GM06990 (cell line): Measurements from ENCODE around the gene RNF141.

Experiments used
- DNase-seq: peaks from one replicate; pipeline ENCODE4 v3.0.0-alpha.2; 2011; ENCODE audit not compliant: insufficient read length; ENCODE audit errors: extremely low read depth
- H3K27me3 ChIP-seq: replicated peaks from 2 replicates; pipeline ENCODE4 v1.6.0; 2011; ENCODE audit warnings: low read length; ENCODE audit not compliant: control insufficient read depth, insufficient read depth
- H3K36me3 ChIP-seq: 2 replicates; pipeline ENCODE4 v1.5.1; 2011; ENCODE audit warnings: low read length; ENCODE audit not compliant: control insufficient read depth, insufficient read depth
- H3K4me3 ChIP-seq: replicated peaks from 2 replicates; pipeline ENCODE4 v1.5.1; 2011; ENCODE audit warnings: low read depth, mild to moderate bottlenecking, control low read depth, low read length
- CTCF ChIP-seq: IDR thresholded peaks from 2 replicates; pipeline ENCODE4 v1.5.1; 2011; ENCODE audit warnings: low read length, control low read depth, mild to moderate bottlenecking, inconsistent platforms; ENCODE audit not compliant: insufficient read depth, poor library complexity, severe bottlenecking

Gene RNF141

DNA sequence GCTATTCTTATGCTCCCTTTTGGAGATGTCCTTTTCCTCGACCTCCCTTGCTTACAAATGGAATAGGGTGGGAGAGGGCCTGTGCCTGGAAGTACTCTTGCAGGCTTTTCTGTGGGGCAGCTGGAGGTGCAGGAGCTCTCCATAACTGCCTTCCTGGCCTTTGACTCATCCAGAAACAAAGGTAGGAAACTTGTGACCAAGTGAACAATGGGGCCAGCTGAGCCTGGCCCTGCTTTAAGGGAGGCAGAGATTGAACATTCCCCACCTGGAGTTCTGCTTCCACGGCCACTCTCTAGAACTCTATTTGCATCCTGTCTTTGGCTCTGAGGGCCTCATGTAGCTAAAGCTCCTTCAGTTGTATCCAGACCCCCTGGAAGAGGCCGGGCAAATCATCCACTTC, 32.6 kb upstream of the RNF141 start:
- Histone ChIP-seq H3K27me3 (no peaks in the 10 kb centered on the region), H3K4me3 (no peak overlapping the region), H3K36me3 (no peaks in the 10 kb centered on the region)
- no peak for TF ChIP-seq CTCF
- no peak for DNase-seq

DNA sequence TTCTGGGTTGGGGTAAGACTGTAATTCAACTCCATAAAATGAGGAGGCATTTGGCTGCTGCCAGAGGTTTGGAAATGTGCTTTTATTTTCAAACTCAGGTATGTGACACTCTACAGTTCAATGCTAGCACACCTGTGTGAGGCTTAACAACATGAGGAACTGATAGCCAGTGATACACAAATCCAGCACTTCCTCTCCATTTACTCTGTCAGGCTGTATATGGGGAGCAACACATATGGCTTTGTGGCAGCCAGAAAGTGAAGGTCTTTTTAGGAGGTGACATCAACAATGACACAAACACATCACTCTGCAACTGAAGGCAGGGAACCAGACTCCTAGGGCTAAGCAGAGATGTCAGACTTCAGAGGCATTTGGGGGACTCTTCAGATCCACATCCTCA, 32.0 kb upstream of the RNF141 start:
- Histone ChIP-seq H3K4me3 (no peak overlapping the region), H3K36me3 (no peaks in the 10 kb centered on the region), H3K27me3 (no peaks in the 10 kb centered on the region)
- TF ChIP-seq CTCF: no peak
- no peak for DNase-seq

GRCh38 chr11:10572533-10572932, 31.5 kb upstream of the RNF141 start:
- Histone ChIP-seq H3K27me3 (no peaks in the 10 kb centered on the region), H3K4me3 (no peak overlapping the region), H3K36me3 (no peaks in the 10 kb centered on the region)
- no peak for DNase-seq
- no peak for TF ChIP-seq CTCF

- Histone ChIP-seq H3K4me3 (no peak within 1 kb of the TSS), H3K36me3 (no peaks in the 10 kb centered on the region), H3K27me3 (no peaks in the 10 kb centered on the region)
- DNase-seq: no peak
- TF ChIP-seq CTCF: no peak
Observed at GRCh38 chr11:10568486-10568941, 27.5 kb upstream of the RNF141 start, which contains the start of gene LYVE1. TSS of gene LYVE1 (minus strand) at chr11:10568665. CDS start at chr11:10568532, 133 bp downstream.

DNA sequence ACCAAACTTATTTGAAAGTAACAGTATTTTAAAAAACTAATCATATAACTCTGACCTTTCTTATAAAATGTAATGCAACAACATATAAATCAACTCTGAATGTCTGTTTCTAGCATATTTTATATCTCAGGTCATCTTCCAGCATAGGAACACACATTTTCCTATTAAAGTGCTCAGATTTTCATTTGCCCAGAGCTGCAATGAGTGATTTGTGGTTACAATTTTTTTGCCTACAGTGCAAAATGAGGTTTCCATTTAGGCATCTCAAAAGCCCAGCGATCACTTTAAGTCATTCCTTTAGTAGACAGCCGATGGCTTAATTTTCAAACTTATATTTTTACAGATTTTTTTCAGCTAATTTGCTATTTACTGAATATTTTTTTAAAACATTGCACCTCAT, 26.5 kb upstream of the RNF141 start:
- H3K36me3 ChIP-seq: no peaks in the 10 kb centered on the region
- no peak for TF ChIP-seq CTCF

GRCh38 chr11:10566257-10566957, 25.4 kb upstream of the RNF141 start:
- DNase-seq: no peak
- no peak for TF ChIP-seq CTCF
- Histone ChIP-seq H3K4me3 (no peak overlapping the region), H3K27me3 (no peaks in the 10 kb centered on the region), H3K36me3 (no peaks in the 10 kb centered on the region)

More for the DNA sequence above, 26.5 kb upstream of the RNF141 start:
- no peak for DNase-seq
- H3K27me3 ChIP-seq: no peaks in the 10 kb centered on the region
- no peak overlapping the region for H3K4me3 ChIP-seq
